ENCODE results near the gene FTCDNL1. TPM values are rescaled to one million over a fixed set of nuclear protein-coding genes. Genes with fewer than 3 reads are reported as not detected.

Gene FTCDNL1
- total RNA-seq, 4 donors from 2014 or later, result 0.69 to 2.3 (median 1.4) TPM

GRCh38 chr2:199798831-199799580 is 52.0 kb downstream of the FTCDNL1 start:
- 2 to 21% methylated on average over 7 to 10 of the region's 10 CpGs for WGBS, 2 donors (ENCODE audit: low coverage in 1 of 2)
- ATAC-seq, result peak; percentile 53
- TF ChIP-seq POLR2A (IDR thresholded peaks at IDR 0.05), result no peak
- TF ChIP-seq POLR2AphosphoS5 (IDR thresholded peaks at IDR 0.05), result peak; percentile 48

GRCh38 chr2:199797431-199798403 is 53.3 kb downstream of the FTCDNL1 start:
- Histone ChIP-seq H3K4me3 (no peak overlapping the region), H3K27ac (no peak overlapping the region), H3K4me1 (peaks cover 0 to 22% (median 0%) of the 10 kb centered on the region in 3 donors), H3K27me3 (no peaks in the 10 kb centered on the region), H3K9me3 (no peaks in the 10 kb centered on the region), H3K36me3 (no peaks in the 10 kb centered on the region)
- ATAC-seq, result no peak
- TF ChIP-seq CTCF (IDR thresholded peaks at IDR 0.05), result no peak
- WGBS, 2 donors (ENCODE audit: low coverage in 1 of 2), result 58 to 60% methylated on average over 4 of the region's 4 CpGs

More at GRCh38 chr2:199798831-199799580, 52.0 kb downstream of the FTCDNL1 start:
- no peaks in the 10 kb centered on the region for H3K9me3 ChIP-seq
- no peak overlapping the region for H3K4me3 ChIP-seq
- peaks cover 0 to 22% (median 0%) of the 10 kb centered on the region in 3 donors for H3K4me1 ChIP-seq
- H3K27ac ChIP-seq, result peak overlapping the region in 1 of 4 donors; percentile 37
- no peaks in the 10 kb centered on the region for H3K36me3 ChIP-seq
- H3K27me3 ChIP-seq, result no peaks in the 10 kb centered on the region

- no peaks in the 10 kb centered on the region for H3K9me3 ChIP-seq
- no peak for TF ChIP-seq POLR2A (IDR thresholded peaks at IDR 0.05)
- TF ChIP-seq CTCF (IDR thresholded peaks at IDR 0.05), result no peak
- no peak for TF ChIP-seq EP300 (IDR thresholded peaks at IDR 0.05)
- no peak for TF ChIP-seq POLR2AphosphoS5 (IDR thresholded peaks at IDR 0.05)
- no peaks in the 10 kb centered on the region for H3K27me3 ChIP-seq
- H3K27ac ChIP-seq, result no peak overlapping the region
- no peaks in the 10 kb centered on the region for H3K4me1 ChIP-seq
- H3K4me3 ChIP-seq, result no peak overlapping the region
- no peak for ATAC-seq
- WGBS, 2 donors (ENCODE audit: low coverage in 1 of 2), result 39 to 77% methylated on average over 4 of the region's 4 CpGs
- no peaks in the 10 kb centered on the region for H3K36me3 ChIP-seq
These were observed 58.6 kb downstream of the FTCDNL1 start for GRCh38 chr2:199792381-199792780.

GRCh38 chr2:199791326-199791725 is 59.7 kb downstream of the FTCDNL1 start:
- ATAC-seq, result no peak
- Histone ChIP-seq H3K9me3 (no peaks in the 10 kb centered on the region), H3K27ac (no peak overlapping the region), H3K36me3 (no peaks in the 10 kb centered on the region), H3K27me3 (no peaks in the 10 kb centered on the region), H3K4me1 (no peaks in the 10 kb centered on the region), H3K4me3 (no peak overlapping the region)
- WGBS, 2 donors (ENCODE audit: low coverage in 1 of 2), result 41 to 43% methylated on average over 3 of the region's 3 CpGs
- TF ChIP-seq POLR2A (IDR thresholded peaks at IDR 0.05) (no peak), POLR2AphosphoS5 (IDR thresholded peaks at IDR 0.05) (no peak), CTCF (IDR thresholded peaks at IDR 0.05) (no peak)

- no peak for ATAC-seq
- no peak overlapping the region for H3K4me3 ChIP-seq
- no peaks in the 10 kb centered on the region for H3K9me3 ChIP-seq
- TF ChIP-seq CTCF (IDR thresholded peaks at IDR 0.05) (no peak), EP300 (IDR thresholded peaks at IDR 0.05) (no peak), POLR2AphosphoS5 (IDR thresholded peaks at IDR 0.05) (no peak), POLR2A (IDR thresholded peaks at IDR 0.05) (no peak)
- WGBS, 2 donors (ENCODE audit: low coverage in 1 of 2), result 80 to 100% methylated on average over 1 to 3 of the region's 4 CpGs
- no peaks in the 10 kb centered on the region for H3K4me1 ChIP-seq
- no peaks in the 10 kb centered on the region for H3K27me3 ChIP-seq
- no peak overlapping the region for H3K27ac ChIP-seq
- no peaks in the 10 kb centered on the region for H3K36me3 ChIP-seq
These were observed 66.5 kb downstream of the FTCDNL1 start for GRCh38 chr2:199784512-199784911.
